Pancreas (tissue), 10 donors: Measurements from ENCODE around the gene AGBL1. TPM values are rescaled to one million over a fixed set of nuclear protein-coding genes. Genes with fewer than 3 reads are reported as not detected.

ENCODE experiments used
- ATAC-seq, 4 donors: fragments of 200-7000 bp; cut with Tn5 transposase; one replicate each; pipeline versions ENCODE4 v1.8.0 to v1.9.1; 2020; ENCODE audit warnings: mild to moderate bottlenecking in 4 of 4, moderate library complexity in 4 of 4
- DNase-seq, 6 donors: peaks; one replicate each; pipeline ENCODE4 v3.0.0-alpha.2; 2020
- FAIRE-seq: peaks from 2 replicates; lab custom pipeline; 2012; peaks lifted over from hg19 to GRCh38; lab: Jason Lieb, UNC
- H3K27ac ChIP-seq, 4 donors: fragments of 200-600 bp; sonication (generic); 1 replicate in 3 of 4; 2 replicates in 1 of 4; pipeline versions ENCODE4 v1.5.0 to v1.8.0; 2020
- H3K27me3 ChIP-seq, 4 donors: fragments of 200-600 bp; one replicate each; pipeline ENCODE4 v1.8.0; 2021
- H3K36me3 ChIP-seq, 3 donors: fragments of 200-600 bp; sonication (generic) in 1 of 3; one replicate each; pipeline versions ENCODE4 v1.5.0 to v1.8.0; 2020 to 2021
- H3K4me1 ChIP-seq, 3 donors: fragments of 200-600 bp; one replicate each; pipeline ENCODE4 v1.8.0; 2021
- H3K4me3 ChIP-seq, 4 donors: fragments of 200-600 bp; sonication (generic) in 2 of 4; one replicate each; pipeline versions ENCODE4 v1.5.0 to v1.8.0; 2020 to 2021
- H3K9me3 ChIP-seq, 4 donors: fragments of 200-600 bp; one replicate each; pipeline ENCODE4 v1.8.0; 2021
- WGBS, 2 donors: extraction: QIAGEN DNeasy Blood & Tissue Kit; methylation state at CpG; one replicate each; pipeline ENCODE4 v1.1.7; 2013; 5-methylcytosine and 5-hydroxymethylcytosine counted together
- intact Hi-C, 3 donors: fragments of 100-400 bp; cut with DNase I; formaldehyde crosslinking; loops; one replicate each; pipeline versions ENCODE4 v1.11.1 to v1.14.2; 2022
- polyA plus RNA-seq, 2 donors: library from polyadenylated mRNA; stranded (reverse); fragments of 200-250 nt; gene quantifications; one replicate each; pipeline ENCODE4 v1.2.3, GENCODE V29; 2013
- total RNA-seq, 6 donors: library from RNA; stranded (reverse); fragmentation: NEBNext Ultra II Directional in 4 of 6; extraction: Animal tissue kit (Norgen Biotek cat#: 25700) in 4 of 6; gene quantifications; one replicate each; pipeline versions ENCODE4 v1.2.1 to v1.2.4, GENCODE V29; 2021 to 2023
- TF ChIP-seq, protein P1 (sequence below), 4 donors: fragments of 200-600 bp; sonication (generic) in 3 of 4; IDR thresholded peaks; one replicate each; pipeline versions ENCODE4 v1.5.0 to v1.8.0; 2021; ENCODE audit warnings: antibody characterized with exemption in 4 of 4
- donor health status: healthy with polysubstance abuse.
- donor health status: DM: no; HTN: no; CAD: no; lungs with moderate emphysema.
- donor health status: DM: no; HTN: no; CAD: no.
- donor health status: control.
- donor health status: control.
- donor health status: Bipolar disorder and iron deficiency.
- donor health status: DM: yes; HTN: yes; CAD: no.
- donor health status: DM: no; HTN: no; CAD: no.
- donor health status: DM: no; HTN: no; CAD: no.
- donor health status: DM: yes; HTN: yes; CAD: no.

Gene AGBL1
- total and polyA plus RNA-seq, 8 donors: under 0.01 to 0.06 (median 0.05) TPM; not detected in 5

DNA sequence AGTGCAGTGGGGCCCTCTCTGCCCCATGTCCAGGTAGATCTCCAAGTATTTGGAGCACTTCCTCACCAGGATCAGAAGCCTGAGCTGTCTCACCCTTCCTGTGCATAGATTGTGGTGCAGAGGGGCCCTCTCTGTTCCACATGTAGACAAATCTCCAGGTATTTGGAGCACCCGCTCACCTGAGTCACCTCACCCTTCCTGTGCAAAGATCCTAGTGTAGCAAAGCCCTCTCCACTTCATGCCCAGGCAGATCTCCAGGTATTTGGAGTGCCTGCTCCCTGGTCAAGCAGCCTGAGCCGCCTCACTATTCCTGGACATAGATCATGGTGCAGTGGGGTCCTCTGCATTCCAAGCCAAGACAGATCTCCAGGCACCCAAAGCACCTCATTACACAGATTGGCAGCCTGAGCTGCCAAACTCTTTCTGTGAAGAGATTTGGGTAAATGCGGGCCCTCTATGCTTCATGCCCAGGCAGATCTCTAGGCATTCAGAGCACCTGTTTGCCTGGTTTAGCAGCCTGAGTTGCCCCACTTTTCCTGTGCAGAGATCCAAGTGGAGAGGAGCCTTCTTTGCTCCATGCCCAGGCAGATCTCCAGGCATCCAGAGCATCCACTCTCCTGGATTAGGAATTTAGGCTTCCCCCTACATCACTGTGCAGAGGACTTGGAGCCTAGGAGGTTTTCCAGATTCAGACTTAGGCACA lies 249.8 kb downstream of the AGBL1 start:
- WGBS, 2 donors: 63 to 76% methylated on average over 3 of the region's 3 CpGs
- FAIRE-seq: no peak
- no peaks in the 10 kb centered on the region for H3K27me3 ChIP-seq
- intact Hi-C loops: no loop called here
- H3K4me1 ChIP-seq: no peaks in the 10 kb centered on the region
- no peaks in the 10 kb centered on the region for H3K9me3 ChIP-seq
- no peaks in the 10 kb centered on the region for H3K36me3 ChIP-seq
- no peak overlapping the region for H3K27ac ChIP-seq
- DNase-seq: no peak
- TF ChIP-seq, protein P1, sequence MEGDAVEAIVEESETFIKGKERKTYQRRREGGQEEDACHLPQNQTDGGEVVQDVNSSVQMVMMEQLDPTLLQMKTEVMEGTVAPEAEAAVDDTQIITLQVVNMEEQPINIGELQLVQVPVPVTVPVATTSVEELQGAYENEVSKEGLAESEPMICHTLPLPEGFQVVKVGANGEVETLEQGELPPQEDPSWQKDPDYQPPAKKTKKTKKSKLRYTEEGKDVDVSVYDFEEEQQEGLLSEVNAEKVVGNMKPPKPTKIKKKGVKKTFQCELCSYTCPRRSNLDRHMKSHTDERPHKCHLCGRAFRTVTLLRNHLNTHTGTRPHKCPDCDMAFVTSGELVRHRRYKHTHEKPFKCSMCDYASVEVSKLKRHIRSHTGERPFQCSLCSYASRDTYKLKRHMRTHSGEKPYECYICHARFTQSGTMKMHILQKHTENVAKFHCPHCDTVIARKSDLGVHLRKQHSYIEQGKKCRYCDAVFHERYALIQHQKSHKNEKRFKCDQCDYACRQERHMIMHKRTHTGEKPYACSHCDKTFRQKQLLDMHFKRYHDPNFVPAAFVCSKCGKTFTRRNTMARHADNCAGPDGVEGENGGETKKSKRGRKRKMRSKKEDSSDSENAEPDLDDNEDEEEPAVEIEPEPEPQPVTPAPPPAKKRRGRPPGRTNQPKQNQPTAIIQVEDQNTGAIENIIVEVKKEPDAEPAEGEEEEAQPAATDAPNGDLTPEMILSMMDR (IDR thresholded peaks at IDR 0.05): no peak
- ATAC-seq: no peak
- no peak overlapping the region for H3K4me3 ChIP-seq

DNA sequence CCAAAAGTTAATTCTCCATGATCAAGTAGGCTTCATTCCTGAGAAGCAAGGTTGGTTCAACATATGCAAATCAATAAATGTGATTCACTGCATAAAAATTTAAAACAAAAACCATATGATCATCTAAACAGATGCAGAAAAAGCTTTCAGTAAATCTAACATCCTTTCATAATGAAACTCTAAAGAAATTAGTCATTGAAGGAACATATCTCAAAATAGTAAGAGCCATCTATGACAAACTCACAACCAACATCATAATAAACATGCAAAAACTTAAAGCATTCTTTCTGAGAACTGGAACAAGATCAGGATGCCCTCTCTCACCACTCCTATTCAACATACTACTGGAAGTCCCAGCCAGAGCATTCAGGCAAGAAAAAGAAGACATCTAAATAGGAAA lies 254.1 kb downstream of the AGBL1 start:
- Histone ChIP-seq H3K27me3 (peaks cover 0 to 3% (median 0%) of the 10 kb centered on the region in 4 donors), H3K4me3 (no peak overlapping the region), H3K9me3 (no peaks in the 10 kb centered on the region), H3K4me1 (no peaks in the 10 kb centered on the region), H3K36me3 (no peaks in the 10 kb centered on the region), H3K27ac (no peak overlapping the region)
- FAIRE-seq (no peak), ATAC-seq (no peak), DNase-seq (no peak)
- intact Hi-C loops: no loop called here
- TF ChIP-seq, protein P1 (IDR thresholded peaks at IDR 0.05): no peak

DNA sequence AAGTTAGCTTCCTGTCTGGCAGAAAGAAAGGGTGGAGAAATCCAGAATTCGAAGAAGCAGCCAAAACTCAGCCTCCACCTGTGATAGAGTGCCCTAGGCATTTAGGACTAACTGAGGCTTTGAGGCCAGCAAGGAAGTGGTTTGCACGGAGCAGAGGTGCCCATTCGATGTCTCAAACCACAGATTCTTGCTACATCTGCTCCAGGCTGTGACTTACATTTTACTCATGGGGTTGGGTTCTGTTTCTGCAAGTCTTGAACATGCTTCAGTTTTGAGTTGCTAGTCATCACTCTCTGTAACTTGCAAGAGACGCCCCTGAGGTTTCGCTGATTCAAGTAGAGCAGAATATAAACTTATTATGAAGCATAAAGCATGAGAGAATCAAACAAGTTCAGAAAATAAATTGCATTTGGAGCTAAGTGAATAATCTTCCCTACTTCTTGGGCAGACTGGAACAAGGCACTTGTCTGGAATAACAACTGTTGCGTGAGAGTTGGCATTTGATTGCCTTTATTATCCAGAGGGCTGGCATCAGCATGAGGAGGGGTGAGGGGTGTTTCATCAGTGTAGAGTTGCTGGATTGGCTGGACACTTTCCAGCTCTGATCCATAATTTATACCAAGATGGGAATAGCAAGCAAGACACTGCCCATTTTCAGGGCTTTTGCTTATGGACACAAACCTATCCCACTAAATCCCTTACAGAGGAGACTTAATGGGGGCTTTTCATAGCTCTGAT lies 256.5 kb downstream of the AGBL1 start:
- Histone ChIP-seq H3K4me1 (no peaks in the 10 kb centered on the region), H3K27me3 (peaks cover 0 to 3% (median 0%) of the 10 kb centered on the region in 4 donors), H3K36me3 (no peaks in the 10 kb centered on the region), H3K9me3 (no peaks in the 10 kb centered on the region), H3K4me3 (no peak overlapping the region), H3K27ac (no peak overlapping the region)
- ATAC-seq (peak in 1 of 4 donors; percentile 37), DNase-seq (no peak), FAIRE-seq (no peak)
- intact Hi-C loops: no loop called here
- 45 to 54% methylated on average over 6 of the region's 6 CpGs for WGBS, 2 donors
- TF ChIP-seq, protein P1 (IDR thresholded peaks at IDR 0.05): no peak

DNA sequence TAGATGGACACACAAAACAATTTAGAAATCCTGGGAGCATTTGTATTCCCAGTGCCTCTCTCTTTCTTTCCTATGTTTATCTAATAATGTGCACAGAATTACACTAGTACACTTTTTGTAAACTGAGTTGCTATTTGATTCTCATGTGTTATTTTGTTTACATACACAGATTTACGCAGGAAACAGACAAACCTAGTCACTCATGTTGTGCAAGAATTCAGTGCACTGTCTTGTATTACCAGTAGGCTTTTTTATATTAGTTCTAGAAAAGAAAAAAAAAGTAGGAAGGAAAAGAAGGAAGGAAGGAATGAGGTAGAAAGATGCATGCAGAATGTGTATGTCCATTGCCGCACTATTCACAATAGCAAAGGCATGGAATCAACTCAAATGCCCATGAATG lies 257.4 kb downstream of the AGBL1 start:
- DNase-seq: no peak
- Histone ChIP-seq H3K36me3 (no peaks in the 10 kb centered on the region), H3K27ac (no peak overlapping the region), H3K4me3 (no peak overlapping the region), H3K9me3 (no peaks in the 10 kb centered on the region), H3K27me3 (peaks cover 0 to 3% (median 0%) of the 10 kb centered on the region in 4 donors), H3K4me1 (no peaks in the 10 kb centered on the region)
- 82 to 91% methylated on average over 2 of the region's 2 CpGs for WGBS, 2 donors
- no peak for FAIRE-seq
- TF ChIP-seq, protein P1 (IDR thresholded peaks at IDR 0.05): no peak
- ATAC-seq: no peak
- intact Hi-C loops: no loop called here

DNA sequence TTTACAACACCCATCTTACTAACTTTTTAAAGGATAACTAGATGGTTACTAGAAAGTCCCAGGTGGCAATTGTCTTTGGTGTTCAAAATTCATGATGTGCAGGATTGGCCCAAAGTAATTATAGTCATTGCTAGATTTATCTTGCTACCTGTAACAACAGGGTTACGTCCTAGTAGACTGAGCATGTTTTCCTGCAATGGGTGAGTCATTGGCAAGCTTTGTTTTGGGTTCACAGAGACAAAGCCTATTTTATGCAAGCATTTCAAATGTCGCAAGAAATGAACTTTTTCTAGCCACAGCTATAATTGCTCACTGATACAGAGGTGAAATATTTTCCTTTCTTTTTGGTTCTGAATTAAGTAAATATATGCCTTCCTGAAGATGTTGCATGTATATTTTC lies 267.6 kb downstream of the AGBL1 start:
- FAIRE-seq (no peak), DNase-seq (no peak), ATAC-seq (no peak)
- Histone ChIP-seq H3K36me3 (no peaks in the 10 kb centered on the region), H3K27me3 (peaks cover 0 to 8% (median 0%) of the 10 kb centered on the region in 4 donors), H3K4me3 (no peak overlapping the region), H3K9me3 (no peaks in the 10 kb centered on the region), H3K4me1 (no peaks in the 10 kb centered on the region), H3K27ac (no peak overlapping the region)
- TF ChIP-seq, protein P1 (IDR thresholded peaks at IDR 0.05): no peak
- 48 to 49% methylated on average over 2 of the region's 2 CpGs for WGBS, 2 donors
- intact Hi-C loops: no loop called here
